LoVo (cell line): ENCODE measurements around the gene GOLT1A.

Source experiments
- DNase-seq: peaks from one replicate; pipeline ENCODE4 v3.0.0-alpha.2; 2016; ENCODE audit warnings: low spot score

GOLT1A gene, protein sequence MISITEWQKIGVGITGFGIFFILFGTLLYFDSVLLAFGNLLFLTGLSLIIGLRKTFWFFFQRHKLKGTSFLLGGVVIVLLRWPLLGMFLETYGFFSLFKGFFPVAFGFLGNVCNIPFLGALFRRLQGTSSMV

DNA sequence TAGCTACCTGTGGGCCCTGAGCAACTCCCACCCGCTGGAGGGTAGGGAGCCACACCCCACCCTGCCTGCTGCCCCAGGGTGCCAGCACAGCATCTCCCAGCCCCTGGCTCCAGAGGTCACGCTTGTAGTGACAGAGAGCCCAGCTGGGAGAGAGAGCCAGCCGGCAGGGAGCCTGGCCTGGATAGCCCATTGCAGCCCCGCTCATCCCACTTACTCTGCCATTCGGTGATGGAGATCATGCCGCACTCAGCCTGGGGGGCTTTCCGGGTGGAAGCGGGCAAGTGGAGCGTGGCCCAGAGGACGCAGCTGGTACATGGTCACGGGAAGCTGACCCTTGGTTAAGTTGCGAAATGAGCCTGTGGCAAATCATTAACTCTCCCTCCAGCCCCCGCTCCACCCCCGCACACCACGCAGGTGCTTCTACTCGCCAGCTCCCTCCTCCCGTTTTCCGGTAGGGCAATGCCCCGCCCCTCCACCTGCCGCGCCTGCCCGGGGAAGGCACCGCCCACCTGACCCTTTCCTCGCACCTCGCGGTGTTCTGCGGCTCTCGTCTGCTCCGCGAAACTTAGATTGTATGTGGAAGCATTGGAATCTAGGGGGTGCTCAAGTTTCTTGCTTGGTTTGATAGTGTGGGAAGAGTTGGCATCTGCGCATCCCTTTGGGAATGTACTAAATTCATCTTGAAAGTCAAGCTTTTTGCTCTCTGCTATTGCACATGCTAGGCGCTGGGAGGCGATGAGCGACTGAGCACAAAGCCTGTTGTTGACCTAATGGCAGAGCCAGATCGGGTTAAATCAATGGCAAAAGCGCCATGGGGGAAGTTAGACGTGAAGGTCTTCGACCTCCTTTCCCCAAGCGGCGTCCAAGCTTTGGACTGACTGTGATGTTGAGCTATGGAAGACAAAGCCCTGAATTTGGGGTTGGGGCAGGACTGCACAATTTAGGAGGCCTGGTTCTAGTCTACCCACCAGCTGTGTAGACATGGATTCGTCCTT lies at the start of gene GOLT1A:
Gene GOLT1A (minus strand): TSS at position 321 of the 995 bp plus-strand sequence. CDS start 82 bp downstream, at position 239.
- peak; percentile 51 for DNase-seq

DNA sequence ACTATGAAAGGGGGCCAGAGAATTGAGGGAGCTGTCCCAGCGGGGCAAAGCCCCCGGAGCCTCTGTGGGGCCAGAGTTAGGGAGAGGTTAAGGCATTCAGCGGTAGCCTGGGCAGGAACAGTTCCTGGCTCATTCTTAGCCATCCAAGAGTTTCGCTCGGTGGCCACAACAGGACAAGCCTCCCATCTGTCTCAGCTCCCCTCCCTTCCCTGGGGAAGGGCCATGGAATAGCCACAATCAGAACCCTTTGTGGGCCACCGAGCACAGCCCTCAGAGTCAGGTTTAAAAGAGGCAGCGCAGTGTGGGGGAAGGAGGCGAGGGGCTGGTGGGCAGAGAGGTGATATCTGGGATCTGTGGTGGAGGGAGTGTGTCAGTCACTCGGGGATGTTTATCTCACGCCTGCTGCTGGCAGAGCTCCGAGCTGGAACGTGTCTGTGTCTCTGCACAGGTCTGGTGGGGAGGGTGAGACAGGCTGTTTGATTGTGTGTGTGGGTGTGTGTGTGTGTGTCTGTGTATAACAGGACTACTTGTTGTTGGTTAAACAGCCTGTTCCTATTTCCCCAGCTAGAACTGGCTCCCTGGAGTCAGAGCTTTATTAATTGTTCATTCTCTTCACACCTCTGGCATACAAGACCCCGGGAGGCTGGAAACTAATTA lies 49.6 kb upstream of the GOLT1A start:
- no peak for DNase-seq

DNA sequence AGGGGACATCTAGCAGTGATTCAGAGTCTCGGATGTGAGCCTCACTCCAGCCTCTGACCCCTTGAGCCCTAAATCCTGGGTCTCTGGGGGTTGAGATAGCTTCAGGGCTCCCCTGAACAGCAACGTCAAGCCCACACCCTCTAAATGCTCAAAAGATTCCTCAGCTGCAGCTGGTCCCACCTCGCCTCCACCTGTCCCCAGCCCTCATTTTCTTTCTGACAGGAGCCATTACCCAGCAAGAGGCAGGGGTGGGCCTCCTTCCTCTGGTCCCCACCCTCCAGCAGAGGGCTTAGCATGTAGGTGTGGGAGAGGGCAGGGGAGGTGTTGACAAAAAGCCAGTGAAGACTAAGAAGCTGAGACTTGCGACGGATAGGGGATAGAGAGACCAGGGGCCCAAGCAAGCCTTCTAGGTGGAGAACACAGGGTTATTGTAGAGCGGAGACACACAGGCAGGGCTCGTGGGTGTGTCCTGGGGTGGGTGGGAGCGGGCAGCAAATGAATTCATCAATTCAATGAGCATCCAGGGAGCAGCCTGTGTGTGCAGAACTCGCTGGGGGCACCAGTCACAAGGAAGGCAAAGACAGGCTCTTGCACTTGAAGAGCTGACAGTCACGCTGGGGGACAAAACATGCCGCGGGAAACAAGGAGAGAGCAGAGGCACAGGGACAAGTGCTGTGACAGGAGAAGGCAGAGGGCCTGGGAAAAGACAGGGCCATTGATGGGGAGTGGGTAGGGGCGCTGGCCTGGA lies 48.9 kb upstream of the GOLT1A start:
- DNase-seq: no peak

DNA sequence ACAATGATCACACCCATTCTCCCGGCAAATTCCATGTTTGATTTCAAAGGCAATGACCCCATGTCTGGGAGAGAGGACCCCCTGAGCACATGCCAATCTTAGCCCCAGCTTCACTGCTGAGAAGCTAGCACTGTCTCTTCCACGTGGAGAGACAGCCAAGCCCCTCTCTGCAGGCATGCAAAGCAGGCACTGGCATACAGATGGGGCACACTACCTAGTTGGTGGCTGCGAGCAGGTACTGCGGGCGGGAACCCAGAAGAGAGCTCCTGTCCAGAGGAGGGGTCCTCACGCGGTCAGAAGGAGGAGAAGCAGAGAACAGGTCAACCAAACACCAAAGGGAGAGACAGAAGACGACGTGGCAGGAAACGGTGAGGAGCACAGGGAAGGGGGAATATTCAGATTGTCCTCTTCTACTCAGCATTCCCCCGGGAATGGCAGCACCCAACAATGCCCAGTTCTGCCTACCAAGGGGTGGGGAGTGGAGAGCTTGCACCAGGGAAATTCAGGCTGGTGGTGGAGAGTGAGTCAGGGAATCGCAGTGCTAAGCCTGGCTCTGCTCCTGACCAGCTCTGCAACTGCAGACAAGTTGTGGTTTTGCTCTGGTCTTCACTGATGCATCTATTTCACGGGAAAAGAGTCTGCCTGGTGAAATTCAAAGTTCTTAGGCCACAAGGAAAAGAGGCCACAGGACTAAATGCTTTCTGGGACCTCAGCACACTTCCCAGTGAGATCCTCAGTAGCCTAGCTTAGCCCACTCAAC lies 48.1 kb upstream of the GOLT1A start:
- DNase-seq: no peak

DNA sequence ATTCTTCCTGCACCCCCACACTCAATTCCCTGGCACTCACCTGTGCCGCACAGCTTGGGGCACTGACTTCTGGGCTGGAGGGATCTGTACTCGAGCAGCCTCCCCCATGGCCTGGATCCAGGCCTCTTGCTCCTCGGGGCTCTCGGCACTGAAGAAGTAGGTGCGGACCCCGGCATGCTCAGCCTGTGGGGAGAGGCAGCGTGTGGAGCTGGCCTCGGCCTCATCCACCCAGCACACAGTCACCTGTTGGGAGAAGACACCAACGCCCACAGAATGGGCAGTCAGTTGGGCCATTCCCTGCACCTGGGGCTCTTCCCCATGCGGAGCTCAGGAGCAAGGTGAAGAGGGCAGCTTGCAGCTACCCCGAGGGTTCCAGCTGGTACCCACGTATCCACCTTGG lies 47.5 kb upstream of the GOLT1A start:
- no peak for DNase-seq

DNA sequence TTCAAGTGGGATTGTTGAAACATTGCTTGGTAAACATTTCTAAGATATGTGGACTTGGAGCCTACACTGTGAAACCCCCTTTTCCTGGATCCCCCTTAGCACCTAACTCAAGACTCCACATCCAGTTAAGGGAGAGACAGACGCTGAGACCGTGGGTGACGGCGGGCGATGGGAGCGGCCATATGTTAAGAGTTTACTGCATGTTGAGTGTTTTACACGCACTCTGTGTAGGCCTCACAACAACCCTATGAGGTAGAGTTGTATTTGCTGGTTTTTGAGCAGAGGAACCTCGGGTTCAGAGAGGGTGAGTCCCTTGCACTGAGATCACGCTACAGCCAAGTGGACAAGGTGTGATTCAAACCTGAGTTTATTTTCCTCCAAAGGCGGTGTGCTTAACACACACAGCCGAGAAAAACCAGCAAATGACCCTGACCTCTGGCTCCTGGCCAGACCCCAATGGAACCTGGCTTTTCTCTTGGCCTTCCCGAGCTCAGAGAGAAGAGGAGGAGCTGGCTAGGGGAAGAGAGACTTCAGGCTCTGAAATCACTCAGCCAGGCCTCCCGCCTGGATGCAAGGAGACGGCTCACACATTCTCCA lies 46.9 kb upstream of the GOLT1A start:
- no peak for DNase-seq

DNA sequence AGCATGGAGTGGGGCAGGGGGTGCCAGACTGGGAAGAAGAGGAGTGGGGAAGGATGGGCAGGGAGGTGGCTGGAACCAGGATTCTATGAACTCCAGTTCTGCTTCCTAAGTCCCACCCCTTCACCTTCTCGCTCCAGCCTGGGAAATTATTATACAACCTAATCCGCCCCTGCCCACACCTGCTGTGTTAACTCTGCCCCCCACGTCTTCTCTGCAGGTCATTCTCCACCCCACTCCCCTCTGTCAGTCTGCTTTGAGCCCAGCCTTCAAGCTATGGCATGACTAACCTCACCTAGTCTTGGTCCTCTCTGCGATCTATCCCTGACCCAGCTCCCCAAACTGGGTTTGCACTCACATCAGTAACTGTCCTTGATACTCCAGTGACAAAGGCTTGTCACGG lies 46.0 kb upstream of the GOLT1A start:
- DNase-seq: no peak

DNA sequence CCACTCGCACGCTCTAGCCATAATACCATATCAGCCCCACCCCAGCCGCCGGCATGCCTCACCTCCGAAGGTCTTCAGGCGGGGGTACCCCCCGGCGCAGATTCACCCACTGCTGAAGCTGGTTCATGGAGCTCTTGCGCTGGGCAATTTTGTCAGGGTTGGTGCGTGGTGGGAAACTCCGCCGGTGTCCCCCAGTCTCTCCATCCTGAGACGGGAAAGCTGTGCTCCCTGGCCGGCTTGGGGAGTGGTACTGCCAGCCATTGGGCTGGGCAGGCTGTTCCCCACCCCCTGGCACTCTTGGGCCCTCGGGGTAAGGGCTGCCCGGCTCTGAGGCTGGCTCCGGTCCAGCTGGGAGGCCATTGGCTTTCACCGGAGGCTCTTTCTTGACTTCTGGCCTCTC lies 45.4 kb upstream of the GOLT1A start:
- DNase-seq: no peak

DNA sequence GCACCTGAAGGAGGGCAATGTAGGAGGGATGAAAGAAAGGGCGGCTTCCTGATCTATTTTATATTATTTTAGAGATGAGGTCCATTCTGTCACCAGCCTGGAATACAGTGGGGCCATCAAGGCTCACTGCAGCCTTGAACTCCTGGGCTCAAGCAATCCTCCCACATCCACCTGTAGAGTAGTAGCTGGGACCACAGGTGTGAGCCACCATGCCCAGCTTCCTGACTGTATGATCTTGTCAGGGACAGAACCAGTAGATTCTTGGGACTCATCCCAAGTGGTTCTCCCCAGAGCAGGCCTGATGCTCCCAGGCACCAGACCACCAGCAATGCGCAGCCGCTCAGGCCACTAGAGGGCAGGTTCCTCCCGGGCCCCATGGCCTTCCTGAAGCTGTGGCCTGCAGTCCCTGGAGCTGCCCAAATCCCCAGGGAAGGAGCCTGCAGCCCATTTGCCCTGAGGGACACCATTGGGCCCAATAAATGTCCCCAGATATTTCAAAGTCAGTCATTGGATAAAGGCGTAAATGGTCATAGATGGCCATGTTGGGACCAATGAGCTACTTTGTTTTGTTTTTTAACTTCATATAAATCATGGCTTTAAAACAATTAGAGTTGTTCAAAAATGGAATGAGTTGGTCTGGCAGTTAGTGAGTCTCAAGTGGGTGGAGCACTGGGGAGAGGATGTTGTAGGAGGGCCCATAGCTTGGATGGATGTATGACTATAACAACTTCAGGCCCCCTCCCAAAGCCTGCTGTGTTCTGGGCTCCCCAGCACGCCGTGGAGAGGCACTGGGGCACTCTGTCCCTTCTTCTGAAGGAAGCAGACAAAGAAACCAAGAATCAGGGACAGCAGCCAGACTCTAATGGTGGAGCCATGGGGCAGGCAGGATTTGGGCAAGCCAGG lies 44.7 kb upstream of the GOLT1A start:
- peak; percentile 12 for DNase-seq

DNA sequence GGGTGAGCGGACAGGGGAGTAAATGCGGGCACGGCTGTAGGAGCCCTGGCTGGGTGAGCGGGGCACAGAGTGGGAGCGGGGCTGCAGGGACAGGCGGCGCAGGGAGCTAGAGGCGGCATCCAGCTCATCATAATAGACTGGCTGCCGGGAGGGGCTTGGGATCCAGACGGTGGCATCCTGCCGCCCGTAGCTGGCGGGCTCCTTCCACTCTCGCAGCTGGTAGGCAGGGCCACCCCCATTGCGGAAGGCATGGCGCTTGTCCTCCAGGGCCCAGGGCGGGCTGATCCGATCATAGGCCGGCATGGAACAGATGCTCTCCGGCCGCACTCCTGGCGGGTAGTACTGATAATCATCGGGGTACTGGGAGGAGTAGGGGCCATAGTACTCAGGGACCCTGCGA lies 43.7 kb upstream of the GOLT1A start:
- DNase-seq: no peak

DNA sequence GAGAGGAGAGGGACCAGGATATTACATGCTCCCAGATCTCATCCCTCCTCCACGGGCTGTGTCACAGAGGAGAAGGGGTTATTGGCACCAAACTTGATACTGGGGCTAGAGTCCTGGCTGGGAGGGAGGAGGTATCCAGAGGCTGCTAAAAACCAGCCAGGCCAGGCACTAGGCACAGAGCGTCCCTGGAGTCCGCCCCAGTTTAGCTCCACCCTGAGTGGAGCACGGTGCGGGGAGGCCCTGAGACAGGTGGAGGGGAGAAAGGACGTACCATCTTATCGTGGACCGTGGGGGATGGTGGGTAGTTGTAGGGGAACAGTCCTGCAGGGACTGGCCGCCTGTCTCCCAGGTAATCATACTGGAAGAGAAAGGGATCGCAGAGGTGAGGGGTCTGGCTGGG lies 42.7 kb upstream of the GOLT1A start:
- DNase-seq: no peak

DNA sequence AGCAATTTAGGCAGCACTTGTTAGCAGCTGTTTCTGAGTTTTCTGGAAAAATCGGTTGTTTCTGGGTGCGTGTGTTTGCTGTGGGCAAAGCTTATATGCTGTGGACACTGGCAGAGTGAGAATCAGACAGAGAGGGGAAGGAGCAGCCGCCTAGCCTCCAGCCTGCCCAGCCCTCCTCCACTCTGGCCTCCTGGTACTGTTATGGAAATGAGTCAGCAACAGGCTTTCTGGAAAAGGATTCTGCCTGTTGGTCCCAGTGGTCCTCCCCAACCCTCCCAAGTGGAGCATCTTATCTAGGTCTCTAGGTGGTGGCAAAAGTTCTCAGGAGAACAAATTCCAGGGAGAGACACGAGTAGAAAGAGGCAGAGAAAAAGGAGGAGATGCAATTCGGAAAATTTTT lies 42.2 kb upstream of the GOLT1A start:
- no peak for DNase-seq

DNA sequence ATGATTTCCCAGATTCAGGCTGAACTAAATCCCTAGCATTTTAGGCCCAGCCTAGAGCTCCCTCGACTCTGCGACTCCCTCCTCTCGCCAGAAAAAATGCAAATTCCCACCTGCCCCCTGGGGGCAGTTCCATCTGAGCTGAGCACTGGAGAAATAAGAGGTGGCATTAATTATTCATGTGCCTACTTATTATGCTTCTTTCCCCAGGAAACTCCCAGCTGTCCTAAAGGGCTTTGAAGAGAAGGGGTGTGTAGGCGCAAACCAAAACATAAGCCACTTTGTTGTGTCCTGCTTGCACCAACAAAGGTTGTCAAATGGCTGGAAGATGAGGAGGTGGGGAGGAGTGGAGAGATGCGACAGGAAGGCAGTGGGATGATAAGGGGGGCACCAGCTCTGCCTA lies 41.4 kb upstream of the GOLT1A start:
- DNase-seq: no peak

DNA sequence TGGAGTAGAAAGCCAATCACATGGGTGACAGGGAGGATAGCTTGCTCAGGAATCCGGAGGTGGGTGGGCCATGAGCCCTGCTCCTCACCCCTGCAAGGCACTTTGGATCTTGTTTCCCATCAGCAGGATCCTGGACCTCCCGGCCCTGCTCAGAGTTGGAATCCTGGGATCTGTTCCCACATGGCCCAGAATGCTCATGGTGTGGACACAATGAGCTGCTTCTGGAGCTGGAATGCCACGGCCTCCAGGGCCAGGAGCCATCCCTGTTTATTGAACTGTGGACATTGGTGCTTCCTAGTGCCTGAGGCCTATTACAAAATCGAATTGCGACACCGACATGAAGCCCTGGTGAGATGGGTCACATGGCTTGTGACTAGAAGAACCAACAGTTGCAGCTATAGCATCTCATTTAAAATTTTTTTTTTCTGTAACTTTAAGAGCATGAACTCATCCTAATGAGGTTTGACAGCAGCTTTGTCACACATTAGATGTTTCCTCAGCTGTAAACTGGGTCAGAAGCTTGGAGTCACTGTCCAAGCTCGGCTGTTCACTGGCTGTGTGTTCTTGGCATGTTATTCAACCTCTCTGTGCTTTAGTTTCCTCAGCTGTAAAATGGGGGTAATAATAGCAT lies 40.4 kb upstream of the GOLT1A start:
- no peak for DNase-seq

DNA sequence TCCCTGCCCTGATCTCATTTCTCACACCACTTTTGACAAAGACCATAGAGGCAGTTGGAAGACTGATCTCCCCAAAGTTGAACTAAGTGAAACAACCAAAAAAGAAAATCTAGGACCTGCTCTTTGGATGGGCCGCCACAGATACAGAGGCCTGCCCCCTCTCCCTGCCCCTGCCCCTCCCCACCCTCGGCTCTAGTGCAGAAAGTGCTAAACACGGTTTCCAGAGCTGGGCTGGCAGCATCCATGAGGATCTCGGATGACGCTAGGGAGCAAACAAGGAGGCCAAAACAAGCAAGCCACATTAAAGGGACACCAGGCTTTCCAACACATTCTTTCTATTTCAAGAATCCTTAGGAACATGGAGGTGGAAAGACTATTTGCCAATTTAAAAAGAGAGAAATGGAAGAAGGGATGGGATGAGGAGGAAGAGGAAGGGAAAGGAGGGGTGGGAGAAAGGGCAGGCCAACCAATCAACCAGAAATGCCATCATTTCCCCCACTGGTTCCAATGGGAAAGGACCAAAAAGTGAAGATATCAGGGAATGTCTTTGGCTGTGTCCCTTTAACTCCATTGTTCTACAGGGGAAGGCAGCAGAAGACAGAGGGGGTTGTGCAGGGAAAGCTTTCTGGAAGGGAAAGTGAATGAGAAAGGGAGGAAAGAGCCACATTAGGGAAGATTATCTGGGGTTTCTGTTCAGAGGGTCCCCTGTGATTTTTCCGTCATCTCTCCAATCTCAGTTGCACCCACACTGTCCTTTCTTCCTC lies 38.3 kb upstream of the GOLT1A start:
- DNase-seq: no peak

DNA sequence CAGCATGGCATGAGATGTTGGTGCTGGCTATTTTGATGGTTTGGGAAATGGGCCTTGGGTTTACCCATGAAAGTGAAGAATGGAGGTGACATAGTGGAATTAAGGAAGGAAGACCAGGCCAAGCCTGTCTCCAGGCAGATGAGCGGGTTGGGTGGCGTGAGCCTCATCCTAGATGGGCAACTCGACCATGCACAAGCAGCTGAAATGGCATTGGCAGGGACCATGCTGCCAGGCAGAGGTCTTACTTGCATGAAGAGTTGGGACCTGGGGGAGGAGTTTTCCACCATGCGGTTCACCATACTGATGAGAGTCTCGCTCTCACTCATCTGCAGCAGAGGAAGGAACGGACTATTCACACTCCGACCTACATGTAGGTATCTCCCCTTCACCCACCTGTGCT lies 37.5 kb upstream of the GOLT1A start:
- DNase-seq: no peak

DNA sequence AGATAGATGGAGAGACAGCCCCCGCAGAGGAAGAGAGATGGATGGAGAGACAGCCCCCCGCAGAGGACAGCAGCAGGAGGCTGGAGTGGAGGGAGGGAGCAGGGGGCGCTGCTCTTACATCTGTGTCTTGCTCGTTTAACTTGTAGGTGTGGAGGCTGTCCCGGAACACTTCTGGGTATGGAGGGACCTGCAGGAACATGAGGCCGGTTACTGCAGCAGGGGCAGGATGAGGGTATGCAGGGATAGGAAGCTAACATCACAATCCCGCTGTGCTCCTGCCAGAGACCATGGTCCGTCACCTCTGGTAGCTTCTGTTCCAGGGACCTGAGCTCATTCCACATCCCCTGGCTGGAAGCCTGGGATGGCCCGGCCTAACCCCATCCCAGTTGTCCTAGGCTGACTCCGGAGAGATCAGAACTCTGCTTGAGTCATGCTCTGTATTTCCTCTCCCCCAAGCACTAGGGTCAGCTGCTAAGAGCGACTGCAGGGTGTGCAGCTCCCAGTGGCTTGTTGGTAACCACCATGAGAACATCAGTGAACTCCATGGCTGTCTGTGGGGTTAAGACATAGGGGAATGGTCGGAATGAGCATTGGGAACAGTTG lies 36.7 kb upstream of the GOLT1A start:
- DNase-seq: no peak

DNA sequence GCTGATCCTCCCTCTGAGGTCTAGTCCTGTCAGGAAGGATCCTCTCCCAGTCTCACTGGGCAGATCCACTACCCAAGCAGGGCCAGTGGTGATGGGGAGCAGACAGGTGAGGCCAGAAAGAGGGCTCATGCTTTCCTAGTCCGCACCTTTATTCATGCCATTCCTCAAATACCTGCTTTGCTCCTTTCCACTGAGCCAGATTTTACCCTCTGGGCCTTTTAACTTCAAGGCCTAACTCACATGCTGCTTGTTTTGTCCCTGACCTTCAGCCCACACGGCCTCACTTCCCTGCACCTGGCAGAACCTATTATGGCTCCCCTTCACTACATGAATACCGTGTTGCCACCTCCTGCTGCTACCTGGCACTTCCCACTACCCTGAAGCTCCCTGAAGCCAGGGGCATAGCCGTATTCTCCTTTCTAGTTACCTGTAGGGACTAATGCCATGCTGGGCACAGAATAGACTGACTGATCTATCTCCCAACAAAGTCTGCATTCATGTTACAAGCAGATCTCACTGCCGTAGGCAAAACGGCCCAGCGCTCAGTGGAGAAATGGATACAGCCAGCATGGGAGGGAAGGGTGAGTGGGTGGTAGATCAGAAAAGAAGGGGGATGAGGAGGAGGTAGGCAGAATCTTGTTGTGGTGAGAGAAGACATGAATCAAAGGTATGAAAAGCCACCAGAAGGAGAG lies 36.1 kb upstream of the GOLT1A start:
- no peak for DNase-seq
